HG02981 (cell line): ENCODE results near the gene VAV2.

Source experiments
- ATAC-seq: cut with Tn5 transposase; IDR thresholded peaks from one replicate; pipeline ENCODE4 v1.9.1; 2021; ENCODE audit warnings: mild to moderate bottlenecking, moderate library complexity; ENCODE audit not compliant: unreplicated experiment

Gene VAV2

GRCh38 chr9:133982971-133983720 lies 9.0 kb downstream of the VAV2 start:
- no peak for ATAC-seq

DNA sequence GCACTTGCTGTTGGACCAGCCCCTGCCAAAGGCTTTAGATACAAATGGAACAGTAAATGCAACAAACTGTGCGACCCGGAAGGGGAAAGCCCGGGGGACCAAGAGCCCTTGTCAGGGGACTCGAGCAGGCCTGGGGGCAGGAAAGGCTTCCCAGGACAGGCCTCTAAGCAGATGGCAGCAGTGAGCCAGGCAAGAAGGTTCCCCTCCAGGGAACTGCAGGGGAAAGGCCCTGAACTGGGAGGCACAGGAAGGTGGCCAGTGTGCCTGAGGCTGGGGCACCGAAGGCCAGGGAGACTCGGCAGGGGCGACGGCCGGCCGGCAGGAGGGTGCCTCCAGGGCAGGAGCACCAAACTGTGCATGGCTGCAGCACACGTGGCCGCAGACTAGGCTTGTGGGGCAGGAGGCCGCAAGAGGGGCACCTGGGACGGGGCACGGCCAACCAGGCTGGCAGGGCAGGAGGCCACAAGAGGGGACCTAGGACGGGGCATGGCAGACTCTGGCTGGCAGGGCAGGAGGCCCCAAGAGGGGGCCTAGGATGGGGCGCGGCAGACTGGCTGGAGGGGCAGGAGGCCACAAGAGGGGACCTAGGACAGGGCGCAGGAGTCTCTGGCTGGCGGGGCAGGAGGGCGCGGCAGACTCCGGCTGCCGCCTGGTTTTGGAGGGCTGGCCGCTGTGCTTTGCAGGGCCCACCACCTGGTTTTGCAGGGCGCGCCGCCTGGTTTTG lies 10.0 kb downstream of the VAV2 start:
- ATAC-seq = no peak

- ATAC-seq = no peak
Observed at GRCh38 chr9:133981589-133981957, 10.6 kb downstream of the VAV2 start.

DNA sequence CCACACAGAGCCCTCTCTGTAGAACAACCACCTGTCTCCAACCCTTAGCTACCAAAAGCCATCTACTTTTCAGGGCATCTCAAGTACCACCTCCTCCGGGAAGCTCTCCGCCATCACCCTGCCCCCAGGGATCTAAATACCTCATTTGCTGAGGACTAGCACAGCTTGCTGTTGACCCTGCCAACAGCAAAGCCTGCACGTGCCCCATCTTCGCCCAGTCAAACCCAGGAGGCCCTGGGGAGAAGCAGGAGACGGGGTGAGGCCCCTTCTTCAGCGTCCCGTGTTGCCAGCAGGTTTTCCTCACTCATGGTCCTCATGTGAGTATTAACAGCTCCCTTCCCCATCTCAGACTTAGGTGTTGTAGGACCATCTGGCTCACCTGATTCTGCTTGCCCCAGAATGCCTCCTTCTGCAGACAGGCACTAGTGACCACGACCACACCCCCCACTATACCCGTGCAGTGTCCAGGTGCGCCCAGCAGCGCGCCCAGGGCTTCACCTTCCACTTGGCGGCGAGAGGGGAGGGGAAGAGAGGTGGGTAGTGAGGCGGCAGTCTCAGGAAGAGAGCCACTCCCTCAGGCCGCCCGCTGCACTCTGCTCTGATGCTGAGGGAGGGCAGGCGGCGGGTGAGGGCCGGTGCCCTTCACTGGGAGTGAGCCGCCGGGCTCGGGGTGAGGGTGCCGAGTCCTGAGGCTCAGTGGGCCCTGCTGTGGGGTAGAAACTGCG lies 11.1 kb downstream of the VAV2 start:
- ATAC-seq = no peak

GRCh38 chr9:133979921-133980863 lies 11.9 kb downstream of the VAV2 start:
- no peak for ATAC-seq

GRCh38 chr9:133979273-133979920 lies 12.7 kb downstream of the VAV2 start:
- ATAC-seq = peak; percentile 55

GRCh38 chr9:133978899-133979272 lies 13.2 kb downstream of the VAV2 start:
- ATAC-seq = no peak

DNA sequence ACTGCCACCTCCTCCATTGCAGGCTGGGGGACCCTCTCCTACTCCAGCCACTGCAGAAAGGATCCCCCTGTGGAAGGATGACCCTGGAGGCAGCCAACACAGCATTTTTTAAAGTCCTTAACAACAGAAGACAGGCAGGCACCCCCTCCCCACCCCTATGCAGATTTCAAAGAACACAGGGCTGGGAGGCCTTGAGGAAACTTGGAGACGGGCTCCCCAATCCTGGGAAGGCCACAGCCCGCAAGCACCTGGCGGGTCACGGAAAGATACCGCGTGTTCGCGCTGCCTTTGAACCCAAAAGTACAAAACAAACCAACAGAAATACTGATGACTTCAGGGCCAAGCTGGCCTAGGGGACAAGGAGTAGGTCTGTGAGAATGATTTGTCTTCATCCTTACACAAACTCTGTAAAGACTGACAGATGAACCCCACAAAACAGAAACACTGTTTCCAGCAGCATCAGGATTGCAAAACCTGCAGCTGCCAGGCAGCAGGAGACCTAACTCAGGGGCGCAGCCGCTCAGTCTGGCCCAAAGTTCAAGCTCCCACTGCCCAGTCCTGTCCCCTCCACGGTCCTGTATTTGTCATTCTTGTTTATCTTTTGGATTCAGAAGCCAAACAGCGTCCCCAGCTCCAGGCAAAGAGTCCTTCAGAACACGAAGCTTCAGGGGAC lies 13.8 kb downstream of the VAV2 start:
- no peak for ATAC-seq

DNA sequence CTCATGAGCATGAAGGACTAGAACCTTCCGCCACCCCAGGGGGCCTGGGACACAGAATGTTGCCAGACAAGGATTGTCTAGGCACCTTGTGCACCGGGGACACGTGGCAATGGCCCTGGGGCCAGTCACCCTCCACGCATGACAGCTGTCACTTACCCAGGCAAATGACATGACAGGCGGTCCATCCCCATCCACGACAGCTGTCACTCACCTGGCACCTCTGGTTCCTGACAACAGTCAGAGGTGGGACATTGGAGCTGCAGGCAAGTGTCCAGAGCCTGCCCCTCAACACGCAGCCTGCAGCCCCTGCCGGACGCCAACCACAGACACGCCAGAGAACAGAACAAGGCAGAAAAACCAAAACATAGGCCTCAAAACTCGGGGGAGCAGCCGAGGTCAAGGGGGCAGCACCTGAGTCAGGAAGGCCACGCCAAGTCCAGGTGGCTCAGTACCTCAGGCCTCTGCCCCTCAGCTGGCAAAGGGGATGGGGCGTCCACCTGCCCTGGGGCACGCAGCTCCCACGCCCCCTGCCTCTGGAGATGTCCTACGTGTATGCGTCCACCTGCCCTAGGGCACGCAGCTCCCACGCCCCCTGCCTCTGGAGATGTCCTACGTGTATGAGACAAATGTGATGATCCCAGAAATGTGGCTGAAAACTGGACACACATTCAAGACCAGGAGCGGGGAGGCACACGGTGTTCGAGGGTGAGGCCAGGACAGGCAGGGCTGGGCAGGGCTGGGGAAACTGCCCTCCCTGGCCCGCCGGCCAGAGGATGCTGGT lies 14.5 kb downstream of the VAV2 start:
- no peak for ATAC-seq

DNA sequence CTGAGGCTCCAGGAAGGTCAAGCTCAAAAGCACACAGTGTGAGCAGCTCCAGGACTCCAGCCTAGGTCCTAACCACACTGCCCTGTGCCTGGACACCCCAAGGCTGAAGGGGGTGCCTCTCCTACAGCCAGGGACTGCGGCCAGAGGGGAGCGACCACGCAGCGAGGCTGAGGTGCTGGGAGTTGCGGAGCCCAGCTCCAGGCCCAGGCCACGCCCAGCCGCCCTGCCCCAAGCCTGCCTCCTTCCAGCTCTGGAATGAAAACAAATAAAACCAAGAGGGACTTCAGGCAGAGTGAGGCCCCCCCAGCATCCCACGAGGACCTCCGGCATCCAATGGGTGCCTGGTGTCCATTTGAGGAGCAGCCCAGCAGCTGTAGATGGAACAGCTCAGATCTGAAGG lies 15.2 kb downstream of the VAV2 start:
- ATAC-seq = no peak

GRCh38 chr9:133976191-133976861 lies 15.8 kb downstream of the VAV2 start:
- no peak for ATAC-seq

DNA sequence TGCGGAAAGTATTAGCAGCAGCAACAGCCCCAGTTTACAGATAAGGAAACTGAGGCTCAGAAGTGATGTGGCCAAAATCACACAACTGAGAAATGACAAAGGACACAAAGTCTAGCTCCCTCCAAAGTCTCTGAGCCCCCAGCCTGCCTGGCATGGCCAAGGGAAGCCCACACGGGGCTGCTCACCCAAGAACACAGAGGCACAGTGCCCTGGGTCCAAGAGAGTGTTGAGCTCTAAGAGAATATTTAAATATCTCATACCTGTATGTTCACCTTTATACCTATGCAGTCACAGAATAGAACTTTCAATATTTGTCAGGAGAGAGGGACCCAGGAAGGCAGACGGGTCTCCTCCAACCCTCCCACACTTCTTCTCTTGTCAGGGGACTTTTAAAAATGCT lies 16.6 kb downstream of the VAV2 start:
- ATAC-seq = no peak

- ATAC-seq = no peak
Observed at GRCh38 chr9:133974631-133975341, 17.3 kb downstream of the VAV2 start.

- ATAC-seq = no peak
Observed at GRCh38 chr9:133973791-133974630, 18.1 kb downstream of the VAV2 start.

DNA sequence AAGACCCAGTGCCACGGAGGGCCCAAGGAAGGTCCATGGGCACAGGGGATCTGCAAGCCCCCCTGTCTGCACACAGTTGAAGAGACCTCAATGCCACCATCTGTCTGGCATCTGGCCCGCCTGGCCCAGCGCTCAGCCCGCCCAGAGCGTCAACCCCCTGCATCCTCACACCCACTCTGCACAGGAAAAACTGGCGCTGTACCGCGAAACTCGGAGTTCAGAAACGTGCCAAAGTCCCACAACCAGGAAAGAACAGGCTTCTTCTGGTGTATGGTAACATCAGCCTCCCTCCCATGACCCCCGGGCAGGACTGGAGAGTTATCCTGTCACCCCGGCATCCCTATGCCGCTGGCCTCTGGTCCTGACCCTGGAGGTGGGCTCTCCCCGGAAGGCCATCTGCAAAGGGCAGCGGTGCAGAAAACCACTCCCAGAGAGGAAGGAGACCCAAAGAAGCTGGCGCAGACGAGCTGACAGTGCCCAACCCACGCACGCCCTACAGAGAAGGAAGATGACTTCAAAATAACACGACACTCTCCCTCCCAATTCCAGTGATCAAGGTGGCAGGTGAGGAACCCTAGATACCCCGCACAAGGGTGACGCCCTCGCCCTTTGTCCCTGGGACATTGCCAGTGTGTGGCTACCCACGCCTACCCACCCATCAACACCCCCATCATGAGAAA lies 18.9 kb downstream of the VAV2 start:
- no peak for ATAC-seq
